IgD-negative memory B cell (primary cell): ENCODE measurements around the gene CMIP. TPM values are rescaled to one million over a fixed set of nuclear protein-coding genes. Genes with fewer than 3 reads are reported as not detected.

ENCODE experiments used
- H3K27ac Mint-ChIP-seq, 3 donors: one replicate each; pipeline ENCODE4 v1.8.0; 2020 to 2022; ENCODE audit warnings: mild to moderate bottlenecking in 3 of 3, mixed read lengths in 3 of 3, moderate library complexity in 1 of 3
- H3K27me3 Mint-ChIP-seq: one replicate; pipeline ENCODE4 v1.8.0; 2021; ENCODE audit warnings: mixed read lengths
- H3K36me3 Mint-ChIP-seq: one replicate; pipeline ENCODE4 v1.8.0; 2020; ENCODE audit warnings: mild to moderate bottlenecking, mixed read lengths
- H3K4me1 Mint-ChIP-seq, 3 donors: one replicate each; pipeline ENCODE4 v1.8.0; 2020 to 2022; ENCODE audit warnings: mixed read lengths in 3 of 3, mild to moderate bottlenecking in 1 of 3
- H3K4me3 Mint-ChIP-seq, 4 donors: one replicate each; pipeline ENCODE4 v1.8.0; 2020 to 2022; ENCODE audit warnings: mild to moderate bottlenecking in 4 of 4, mixed read lengths in 4 of 4, moderate library complexity in 3 of 4
- H3K9me3 Mint-ChIP-seq, 3 donors: one replicate each; pipeline ENCODE4 v1.8.0; 2020 to 2021; ENCODE audit warnings: mixed read lengths in 3 of 3, mild to moderate bottlenecking in 1 of 3
- polyA plus RNA-seq: library from polyadenylated mRNA; unstranded; fragments of 300-500 nt; fragmentation: Illumina TruSeq; gene quantifications from one replicate; pipeline ENCODE4 v1.2.3, GENCODE V29; 2021

The CMIP gene
- polyA plus RNA-seq, 1 donor from 2014 or later = 1.4 TPM

DNA sequence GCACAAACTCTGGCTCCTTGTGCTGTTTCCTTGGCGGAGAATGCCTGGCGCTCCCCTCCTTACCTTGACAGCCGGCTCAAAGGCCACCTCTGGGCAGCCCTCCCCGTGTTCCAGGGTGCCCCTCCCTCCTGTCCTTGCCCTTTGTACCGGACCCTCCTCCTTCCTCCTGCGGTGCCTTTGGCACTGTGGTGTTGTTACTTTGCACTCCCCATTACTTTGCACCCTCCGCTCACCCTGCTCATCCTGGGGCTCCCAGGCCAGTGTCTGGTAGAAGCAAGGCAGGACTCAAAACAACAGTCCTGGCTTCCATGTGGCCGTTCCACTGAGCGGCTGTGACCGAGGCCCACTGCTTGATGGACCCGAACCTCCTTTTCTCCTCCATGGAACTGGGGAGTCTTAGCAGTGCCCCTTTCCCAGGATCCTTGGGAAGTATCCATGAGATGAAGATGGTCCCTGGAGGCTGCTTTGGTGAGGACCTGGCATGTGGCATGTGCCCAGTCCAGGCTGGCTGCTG lies 147.8 kb downstream of the CMIP start:
- Mint-ChIP-seq H3K36me3 (peaks cover 1% of the 10 kb centered on the region), H3K27me3 (no peaks in the 10 kb centered on the region), H3K27ac (no peak overlapping the region), H3K4me3 (no peak overlapping the region), H3K9me3 (no peaks in the 10 kb centered on the region), H3K4me1 (peaks cover 2 to 8% (median 8%) of the 10 kb centered on the region in 3 donors)

- Mint-ChIP-seq H3K4me1 (peaks cover 4 to 8% (median 7%) of the 10 kb centered on the region in 3 donors), H3K9me3 (no peaks in the 10 kb centered on the region), H3K36me3 (peaks cover 3% of the 10 kb centered on the region), H3K27ac (no peak overlapping the region), H3K27me3 (no peaks in the 10 kb centered on the region), H3K4me3 (no peak overlapping the region)
Observed at GRCh38 chr16:81593481-81593880, 148.9 kb downstream of the CMIP start.

DNA sequence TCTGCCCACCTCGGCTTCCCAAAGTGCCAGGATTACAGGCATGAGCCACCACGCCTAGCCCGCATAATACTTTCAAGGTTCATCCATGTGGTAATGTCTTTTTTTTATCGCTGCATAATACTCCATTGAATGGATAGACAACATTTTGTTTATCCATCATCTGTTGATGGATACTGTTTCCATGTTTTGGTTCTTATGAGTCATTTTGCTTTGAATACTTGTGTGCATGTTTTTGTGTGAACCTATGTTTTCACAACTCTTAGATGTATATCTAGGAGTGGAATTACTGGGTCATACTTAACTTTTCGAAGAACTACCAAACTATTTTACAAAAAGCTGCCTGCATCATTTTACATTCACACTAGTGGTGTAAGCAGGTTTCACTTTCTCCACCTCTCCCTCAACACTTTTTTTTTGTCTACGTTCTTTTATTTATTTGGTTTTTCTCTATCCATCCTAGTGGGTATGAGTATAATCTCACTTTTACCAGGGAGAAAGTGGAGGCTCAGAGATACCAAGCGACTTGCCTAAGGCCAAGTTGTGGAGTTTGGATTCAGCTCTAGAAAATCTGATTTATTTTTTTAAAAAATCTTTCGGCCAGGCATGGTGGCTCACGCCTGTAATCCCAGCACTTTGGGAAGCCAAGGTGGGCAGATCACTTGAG lies 151.2 kb downstream of the CMIP start:
- Mint-ChIP-seq H3K4me3 (no peak overlapping the region), H3K4me1 (peaks cover 6 to 9% (median 8%) of the 10 kb centered on the region in 3 donors), H3K9me3 (no peaks in the 10 kb centered on the region), H3K27ac (no peak overlapping the region), H3K27me3 (no peaks in the 10 kb centered on the region), H3K36me3 (peaks cover 6% of the 10 kb centered on the region)

- Mint-ChIP-seq H3K4me1 (peaks cover 0 to 9% (median 4%) of the 10 kb centered on the region in 3 donors), H3K36me3 (peaks cover 6% of the 10 kb centered on the region), H3K4me3 (peak overlapping the region in 1 of 4 donors; percentile 47), H3K27me3 (no peaks in the 10 kb centered on the region), H3K9me3 (no peaks in the 10 kb centered on the region), H3K27ac (no peak overlapping the region)
Observed at GRCh38 chr16:81597079-81597658, 152.6 kb downstream of the CMIP start.

- Mint-ChIP-seq H3K27ac (no peak overlapping the region), H3K27me3 (no peaks in the 10 kb centered on the region), H3K4me1 (peaks cover 0 to 9% (median 2%) of the 10 kb centered on the region in 3 donors), H3K36me3 (peaks cover 6% of the 10 kb centered on the region), H3K4me3 (peak overlapping the region in 1 of 4 donors; percentile 5), H3K9me3 (no peaks in the 10 kb centered on the region)
Observed at GRCh38 chr16:81598083-81598482, 153.5 kb downstream of the CMIP start.

DNA sequence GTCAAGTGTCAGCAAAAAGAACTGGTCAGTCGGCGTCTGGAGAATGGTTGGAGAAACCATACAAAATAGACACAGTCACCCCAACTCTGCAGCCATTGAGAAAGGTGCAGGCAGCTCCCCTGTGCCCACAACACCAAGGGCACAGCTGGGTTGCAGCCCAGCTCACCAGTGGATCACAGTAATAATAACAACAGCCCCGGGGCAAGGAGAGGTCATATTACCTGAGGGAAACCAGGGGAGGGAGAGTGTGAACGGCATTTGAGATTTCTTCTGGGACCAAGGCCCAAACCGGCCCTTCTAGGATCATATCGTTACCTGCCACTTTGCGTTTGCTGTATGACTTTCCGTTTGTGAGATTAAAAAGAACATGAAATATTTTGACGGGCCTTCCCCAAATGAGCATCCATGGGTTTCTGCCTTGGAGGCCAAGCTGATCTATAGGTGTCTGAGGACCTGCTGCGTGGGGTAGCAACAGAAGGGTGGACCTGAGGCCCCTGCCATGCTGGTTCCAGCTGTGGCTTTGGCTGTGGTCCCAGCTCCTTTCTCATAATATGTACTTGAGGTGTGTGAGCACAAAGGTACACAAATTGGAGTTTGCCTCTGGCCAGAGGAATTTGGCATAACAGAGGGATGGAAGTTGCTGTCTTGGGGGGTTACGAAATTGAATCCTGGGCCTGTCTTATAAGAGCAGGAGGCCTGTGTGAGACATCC lies 154.6 kb downstream of the CMIP start:
- Mint-ChIP-seq H3K36me3 (peaks cover 6% of the 10 kb centered on the region), H3K27me3 (no peaks in the 10 kb centered on the region), H3K4me3 (no peak overlapping the region), H3K4me1 (peaks cover 0 to 9% (median 3%) of the 10 kb centered on the region in 3 donors), H3K27ac (peak overlapping the region in 1 of 3 donors; percentile 76), H3K9me3 (no peaks in the 10 kb centered on the region)

- H3K27me3 Mint-ChIP-seq = no peaks in the 10 kb centered on the region
- no peak overlapping the region for H3K4me3 Mint-ChIP-seq
- no peak overlapping the region for H3K27ac Mint-ChIP-seq
- H3K36me3 Mint-ChIP-seq = peaks cover 6% of the 10 kb centered on the region
- no peaks in the 10 kb centered on the region for H3K9me3 Mint-ChIP-seq
- H3K4me1 Mint-ChIP-seq = peaks cover 3 to 7% (median 4%) of the 10 kb centered on the region in 3 donors
Observed at GRCh38 chr16:81600275-81600674, 155.7 kb downstream of the CMIP start.

DNA sequence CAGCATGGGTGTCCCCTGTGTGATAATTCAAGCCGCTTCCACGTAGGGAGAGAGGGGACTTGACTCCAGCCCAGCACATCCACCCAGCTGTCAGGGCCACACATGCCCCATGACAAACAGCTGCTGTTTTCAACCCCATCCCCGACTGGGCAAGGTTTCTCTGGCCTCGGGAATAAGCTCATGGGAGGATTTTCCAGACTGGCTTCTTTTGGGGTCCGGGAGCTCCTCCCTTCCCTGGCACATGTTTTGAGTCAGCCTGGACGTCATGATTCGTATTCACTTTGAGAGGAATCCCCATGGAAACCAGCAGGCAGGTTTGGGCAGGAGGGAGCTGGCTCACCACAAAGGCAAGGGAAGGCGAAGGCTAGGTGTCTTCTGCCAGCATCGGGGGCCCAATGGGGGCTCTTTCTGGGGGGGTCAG lies 156.4 kb downstream of the CMIP start:
- no peaks in the 10 kb centered on the region for H3K27me3 Mint-ChIP-seq
- no peak overlapping the region for H3K4me3 Mint-ChIP-seq
- no peak overlapping the region for H3K27ac Mint-ChIP-seq
- H3K4me1 Mint-ChIP-seq = peaks cover 3 to 7% (median 4%) of the 10 kb centered on the region in 3 donors
- no peaks in the 10 kb centered on the region for H3K9me3 Mint-ChIP-seq
- H3K36me3 Mint-ChIP-seq = peaks cover 4% of the 10 kb centered on the region

DNA sequence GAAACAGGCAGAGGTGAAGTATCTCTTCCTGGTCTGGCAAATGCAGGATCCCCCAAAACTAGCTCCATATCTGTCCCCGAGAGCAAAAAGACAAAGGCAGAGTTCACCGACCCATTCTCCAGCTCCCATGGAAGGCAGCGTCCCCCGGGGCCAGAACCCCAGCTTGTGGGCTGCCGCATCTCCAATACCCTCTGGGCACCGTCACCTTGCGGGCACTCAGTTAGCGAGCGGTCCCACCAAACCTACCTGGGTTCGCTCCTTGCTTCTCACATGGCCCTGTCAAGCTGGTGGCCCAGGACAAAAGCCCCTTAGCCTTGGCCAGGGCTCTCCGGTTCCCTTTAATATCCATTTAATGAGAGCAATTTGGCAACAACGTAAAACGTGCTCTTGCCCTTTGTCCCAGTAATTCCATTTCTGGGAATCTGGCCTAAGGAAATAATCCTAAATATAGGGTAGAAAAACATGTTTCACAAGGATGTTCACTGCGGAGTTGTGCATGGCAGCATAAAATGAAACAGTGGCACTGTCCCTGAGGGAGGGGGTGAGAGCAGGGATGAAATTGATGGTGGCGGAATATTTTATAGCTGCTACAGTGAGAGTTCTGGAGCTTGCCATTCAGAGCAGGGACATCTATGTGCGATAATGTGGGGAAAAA lies 157.1 kb downstream of the CMIP start:
- Mint-ChIP-seq H3K27me3 (no peaks in the 10 kb centered on the region), H3K27ac (no peak overlapping the region), H3K4me3 (no peak overlapping the region), H3K4me1 (peaks cover 3 to 11% (median 4%) of the 10 kb centered on the region in 3 donors), H3K9me3 (no peaks in the 10 kb centered on the region), H3K36me3 (peaks cover 5% of the 10 kb centered on the region)

DNA sequence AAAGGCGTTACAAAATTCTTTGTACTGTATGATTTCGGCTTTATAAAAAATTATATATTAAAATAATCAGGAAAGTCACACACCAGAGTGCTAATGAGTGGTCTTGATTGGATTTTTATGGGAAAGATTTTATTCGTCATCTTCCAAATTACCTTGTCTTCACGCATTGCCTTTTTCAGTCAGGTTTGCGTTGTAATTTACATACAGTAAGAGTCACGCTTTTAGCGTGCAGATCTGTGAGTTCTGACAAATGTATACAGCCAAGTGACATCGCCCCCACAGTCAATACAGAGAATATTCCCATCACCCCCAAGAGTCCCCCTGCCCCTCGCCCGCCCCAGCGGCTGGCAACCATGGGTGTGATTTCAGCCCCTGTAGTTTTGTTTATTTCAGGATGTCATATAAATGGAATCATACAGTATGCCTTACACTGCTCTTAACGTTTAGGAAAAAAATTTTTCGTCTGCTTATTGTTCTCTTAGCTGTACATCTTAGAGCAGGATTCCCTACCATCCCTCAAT lies 157.7 kb downstream of the CMIP start:
- Mint-ChIP-seq H3K27me3 (no peaks in the 10 kb centered on the region), H3K36me3 (peaks cover 6% of the 10 kb centered on the region), H3K9me3 (no peaks in the 10 kb centered on the region), H3K4me1 (peaks cover 3 to 12% (median 4%) of the 10 kb centered on the region in 3 donors), H3K4me3 (no peak overlapping the region), H3K27ac (no peak overlapping the region)

- Mint-ChIP-seq H3K4me1 (peaks cover 4 to 13% (median 4%) of the 10 kb centered on the region in 3 donors), H3K4me3 (no peak overlapping the region), H3K36me3 (peaks cover 6% of the 10 kb centered on the region), H3K27me3 (no peaks in the 10 kb centered on the region), H3K27ac (no peak overlapping the region), H3K9me3 (no peaks in the 10 kb centered on the region)
Observed at GRCh38 chr16:81602792-81603191, 158.2 kb downstream of the CMIP start.

GRCh38 chr16:81604960-81605383 lies 160.4 kb downstream of the CMIP start:
- Mint-ChIP-seq H3K27ac (no peak overlapping the region), H3K27me3 (no peaks in the 10 kb centered on the region), H3K4me1 (peaks cover 11 to 21% (median 20%) of the 10 kb centered on the region in 3 donors), H3K4me3 (no peak overlapping the region), H3K9me3 (no peaks in the 10 kb centered on the region), H3K36me3 (peaks cover 2% of the 10 kb centered on the region)

DNA sequence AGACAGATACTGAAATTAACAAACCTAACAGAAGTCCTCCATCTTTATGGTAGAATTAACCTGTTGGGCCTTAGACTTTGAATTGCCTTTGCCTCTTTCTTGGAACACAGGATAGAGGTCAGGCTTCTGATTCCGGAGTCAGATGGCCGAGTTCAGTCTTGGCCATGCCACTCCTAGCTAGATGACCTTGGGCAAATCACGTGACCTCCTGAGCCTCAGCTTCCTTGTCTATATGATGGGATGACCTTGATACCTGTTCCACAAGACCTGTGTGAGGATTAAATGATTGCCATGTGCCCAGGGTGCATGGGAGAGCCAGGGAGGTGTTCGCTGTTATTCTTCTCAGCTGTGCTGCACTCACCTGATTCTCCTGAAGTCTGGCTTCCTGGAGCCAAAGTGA lies 161.4 kb downstream of the CMIP start:
- peaks cover 11 to 21% (median 20%) of the 10 kb centered on the region in 3 donors for H3K4me1 Mint-ChIP-seq
- no peak overlapping the region for H3K27ac Mint-ChIP-seq

DNA sequence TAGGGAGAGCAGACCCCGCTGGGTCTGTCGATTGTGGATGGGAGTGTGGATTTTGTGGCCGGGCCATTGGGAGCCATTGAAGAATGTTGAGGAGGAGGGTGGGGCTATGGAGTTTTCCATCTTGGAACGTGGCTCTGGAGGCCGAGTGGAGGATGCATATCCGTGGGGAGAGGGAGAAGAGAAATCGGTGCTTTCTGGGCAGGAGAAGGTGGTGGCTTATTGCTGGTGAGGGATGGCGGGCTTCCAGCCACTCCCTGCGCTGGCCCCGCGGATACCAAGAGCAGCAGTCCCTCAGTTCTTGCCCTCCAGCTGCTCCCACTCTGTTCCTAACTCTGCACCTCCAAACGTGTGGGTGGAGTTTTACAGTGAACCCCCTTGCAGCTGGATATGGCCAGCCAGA lies 162.4 kb downstream of the CMIP start:
- H3K36me3 Mint-ChIP-seq = peaks cover 2% of the 10 kb centered on the region

More for the DNA sequence above, 161.4 kb downstream of the CMIP start:
- H3K4me3 Mint-ChIP-seq = no peak overlapping the region
- H3K9me3 Mint-ChIP-seq = no peaks in the 10 kb centered on the region
- peaks cover 2% of the 10 kb centered on the region for H3K36me3 Mint-ChIP-seq
- no peaks in the 10 kb centered on the region for H3K27me3 Mint-ChIP-seq

More for the DNA sequence above, 162.4 kb downstream of the CMIP start:
- H3K27ac Mint-ChIP-seq = no peak overlapping the region
- H3K27me3 Mint-ChIP-seq = no peaks in the 10 kb centered on the region
- H3K4me1 Mint-ChIP-seq = peaks cover 11 to 21% (median 20%) of the 10 kb centered on the region in 3 donors
- H3K4me3 Mint-ChIP-seq = peak overlapping the region in 1 of 4 donors; percentile 61
- H3K9me3 Mint-ChIP-seq = no peaks in the 10 kb centered on the region
